ENCODE data around the gene HBE1.
"Not testable (repeated sequence)": the region's sequence is repeated elsewhere in the genome, so short reads cannot be mapped to it uniquely, and the experiment has no call there.

HBE1 gene

DNA sequence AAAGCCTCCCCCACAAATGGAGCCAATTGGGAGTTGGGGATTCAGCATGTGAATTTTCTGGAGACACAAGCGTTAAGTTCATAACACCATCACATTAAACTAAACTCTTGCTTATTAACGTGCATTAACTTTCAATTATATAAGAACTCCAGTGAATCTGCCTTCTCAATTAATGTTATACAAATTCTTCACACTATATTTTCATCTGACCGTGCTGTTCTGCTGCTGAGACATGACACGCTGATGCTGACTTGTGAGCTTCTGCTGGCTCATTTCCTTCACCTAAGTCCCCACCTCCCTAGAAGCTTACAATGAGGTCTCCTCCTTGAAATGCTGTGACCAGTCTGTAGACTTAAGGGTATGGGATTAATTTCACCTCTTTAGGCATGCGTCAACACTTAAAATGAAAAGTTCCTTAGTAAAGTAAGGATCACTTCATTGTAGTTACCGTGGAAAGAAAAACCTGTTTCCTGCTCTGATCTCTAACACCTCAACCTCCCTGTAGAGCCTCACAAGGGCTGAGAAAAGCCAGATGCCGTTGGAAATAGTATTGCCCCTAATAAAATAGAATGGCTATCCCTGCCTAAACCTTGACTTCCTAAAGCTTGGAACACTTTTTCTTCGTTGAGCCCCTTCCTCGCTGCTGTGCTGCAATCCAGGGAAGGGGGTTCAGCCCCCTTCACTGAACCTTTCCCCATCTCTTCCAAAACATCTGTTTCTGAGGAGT lies 17.4 kb downstream of the HBE1 start:
- DNase-seq, result no peak

DNA sequence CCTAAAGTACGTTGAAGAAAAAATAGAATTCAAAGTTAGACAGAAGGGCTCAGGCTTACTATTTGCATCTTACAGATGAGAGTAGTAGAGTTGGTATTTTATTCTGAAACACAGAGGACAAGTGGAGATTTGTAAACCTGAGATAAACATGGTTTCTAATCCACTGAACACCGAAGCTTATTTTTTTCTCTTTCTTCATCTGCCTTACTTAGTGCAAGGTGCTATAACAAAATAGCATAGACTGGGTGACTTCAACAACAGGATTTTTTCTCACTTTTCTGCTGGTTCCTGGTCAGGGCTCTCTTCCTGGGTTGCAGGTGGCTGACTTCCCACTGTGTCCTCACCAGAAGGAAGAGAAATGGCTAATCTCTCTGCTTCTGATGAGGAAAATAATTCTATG lies 18.0 kb downstream of the HBE1 start:
- no peak for DNase-seq

DNA sequence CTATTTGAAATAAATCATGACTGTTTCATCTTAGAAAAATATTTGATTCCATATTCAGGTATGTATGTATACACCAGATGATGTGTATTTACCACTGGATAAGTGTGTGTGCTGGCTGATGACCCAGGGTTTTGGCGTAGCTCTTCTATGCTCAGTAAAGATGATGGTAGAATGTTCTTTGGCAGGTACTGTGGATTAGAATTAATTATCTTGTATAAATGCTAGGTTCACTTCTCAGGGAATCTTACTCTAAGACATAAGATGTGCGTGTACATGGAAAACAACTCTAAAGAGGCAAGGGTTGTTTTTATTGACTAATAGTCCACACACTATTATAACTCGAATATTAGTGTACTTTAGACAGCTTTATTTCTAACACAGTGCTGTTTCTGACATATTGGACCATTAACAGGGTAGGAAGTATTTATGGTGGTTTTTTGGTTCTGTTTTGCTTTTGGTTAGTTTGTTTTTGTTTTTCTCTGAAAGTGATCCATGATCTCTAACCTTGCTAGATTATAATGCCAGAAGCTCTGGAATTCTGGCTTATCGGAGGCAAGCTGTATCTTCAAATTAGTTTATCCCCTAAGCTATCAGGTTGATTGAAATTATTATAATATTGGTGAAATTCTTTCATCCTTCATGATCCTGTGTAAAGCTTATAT lies 19.1 kb downstream of the HBE1 start:
- no peak for DNase-seq

DNA sequence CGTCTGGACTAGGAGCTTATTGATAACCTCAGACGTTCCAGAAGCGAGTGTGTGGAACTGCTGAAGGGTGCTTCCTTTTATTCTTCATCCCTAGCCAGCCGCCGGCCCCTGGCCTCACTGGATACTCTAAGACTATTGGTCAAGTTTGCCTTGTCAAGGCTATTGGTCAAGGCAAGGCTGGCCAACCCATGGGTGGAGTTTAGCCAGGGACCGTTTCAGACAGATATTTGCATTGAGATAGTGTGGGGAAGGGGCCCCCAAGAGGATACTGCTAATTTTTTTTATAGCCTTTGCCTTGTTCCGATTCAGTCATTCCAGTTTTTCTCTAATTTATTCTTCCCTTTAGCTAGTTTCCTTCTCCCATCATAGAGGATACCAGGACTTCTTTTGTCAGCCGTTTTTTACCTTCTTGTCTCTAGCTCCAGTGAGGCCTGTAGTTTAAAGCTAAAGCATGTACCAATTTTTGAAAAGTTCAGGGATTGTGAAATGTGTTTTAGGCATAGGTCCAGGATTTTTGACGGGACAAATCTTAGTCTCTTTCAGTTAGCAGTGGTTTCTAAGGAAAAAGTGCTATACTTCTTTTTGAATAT lies 19.8 kb downstream of the HBE1 start, which contains the start of gene HBG1:
TSS of gene HBG1 (minus strand) at position 51 of the 590 bp plus-strand sequence. CDS start 53 bp downstream, outside the sequence.
- DNase-seq, result not testable (repeated sequence)

DNA sequence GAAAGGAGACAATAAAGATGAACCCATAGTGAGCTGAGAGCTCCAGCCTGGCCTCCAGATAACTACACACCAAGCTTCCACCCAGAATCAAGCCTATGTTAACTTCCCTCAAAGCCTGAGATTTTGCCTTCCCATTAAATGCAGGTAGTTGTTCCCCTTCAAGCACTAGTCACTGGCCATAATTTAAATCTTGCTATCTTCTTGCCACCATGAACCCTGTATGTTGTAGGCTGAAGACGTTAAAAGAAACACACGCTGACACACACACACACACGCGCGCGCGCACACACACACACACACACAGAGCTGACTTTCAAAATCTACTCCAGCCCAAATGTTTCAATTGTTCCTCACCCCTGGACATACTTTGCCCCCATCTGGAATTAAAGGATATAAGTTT lies 21.2 kb downstream of the HBE1 start:
- DNase-seq, result not testable (repeated sequence)

DNA sequence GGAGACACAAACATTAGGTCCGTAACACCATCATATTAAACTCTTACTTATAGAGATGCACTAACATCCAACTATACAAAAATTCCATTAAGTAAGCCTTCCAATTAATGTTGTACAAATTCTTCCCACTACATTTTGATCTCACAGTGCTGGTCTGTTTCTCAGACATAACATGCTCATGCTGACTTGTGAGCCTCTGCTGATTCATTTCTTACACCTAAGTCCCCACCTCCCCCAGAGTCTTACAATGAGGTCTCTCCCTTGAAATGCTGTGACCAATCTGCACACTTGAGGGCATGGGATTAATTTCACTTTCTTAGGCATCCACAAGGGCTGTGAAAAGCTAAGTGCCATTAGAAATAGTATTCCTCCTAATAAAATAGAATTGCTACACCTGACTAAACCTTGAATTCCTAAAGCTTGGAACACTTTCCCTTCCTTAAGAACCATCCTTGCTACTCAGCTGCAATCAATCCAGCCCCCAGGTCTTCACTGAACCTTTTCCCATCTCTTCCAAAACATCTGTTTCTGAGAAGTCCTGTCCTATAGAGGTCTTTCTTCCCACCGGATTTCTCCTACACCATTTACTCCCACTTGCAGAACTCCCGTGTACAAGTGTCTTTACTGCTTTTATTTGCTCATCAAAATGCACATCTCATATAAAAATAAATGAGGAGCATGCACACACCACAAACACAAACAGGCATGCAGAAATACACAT lies 22.1 kb downstream of the HBE1 start:
- no peak for DNase-seq

DNA sequence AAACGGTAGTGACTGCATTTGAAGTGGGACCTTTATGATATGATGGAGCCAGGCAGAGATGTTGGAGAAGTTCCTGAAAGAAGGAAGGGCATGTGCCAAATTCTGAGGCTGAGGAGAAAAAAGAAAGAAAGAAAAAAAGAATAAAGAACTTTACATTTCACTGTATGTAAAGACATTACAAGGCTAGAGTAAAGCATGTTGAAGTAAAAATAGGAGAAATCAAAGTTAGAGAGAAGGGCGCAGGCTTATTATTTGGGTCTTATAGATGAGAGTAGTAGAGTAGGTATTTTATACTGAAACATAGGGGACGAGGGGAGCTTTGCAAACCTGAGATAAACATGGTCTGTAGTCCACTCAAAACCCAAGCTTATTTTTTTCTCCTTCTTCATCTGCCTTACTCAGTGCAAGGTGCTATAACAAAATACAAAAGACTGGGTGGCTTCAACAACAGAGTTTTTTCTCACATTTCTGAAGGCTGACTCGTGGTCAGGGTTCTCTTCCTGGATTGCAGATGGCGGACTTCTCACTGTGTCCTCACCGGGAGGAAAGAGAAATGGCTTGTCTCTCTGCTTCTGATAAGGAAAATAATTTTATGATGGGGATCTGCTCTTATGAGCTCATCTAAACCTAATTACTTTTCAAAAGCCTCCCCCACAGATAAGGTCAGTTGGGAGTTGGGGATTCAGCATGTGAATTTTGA lies 22.8 kb downstream of the HBE1 start:
- DNase-seq, result no peak

DNA sequence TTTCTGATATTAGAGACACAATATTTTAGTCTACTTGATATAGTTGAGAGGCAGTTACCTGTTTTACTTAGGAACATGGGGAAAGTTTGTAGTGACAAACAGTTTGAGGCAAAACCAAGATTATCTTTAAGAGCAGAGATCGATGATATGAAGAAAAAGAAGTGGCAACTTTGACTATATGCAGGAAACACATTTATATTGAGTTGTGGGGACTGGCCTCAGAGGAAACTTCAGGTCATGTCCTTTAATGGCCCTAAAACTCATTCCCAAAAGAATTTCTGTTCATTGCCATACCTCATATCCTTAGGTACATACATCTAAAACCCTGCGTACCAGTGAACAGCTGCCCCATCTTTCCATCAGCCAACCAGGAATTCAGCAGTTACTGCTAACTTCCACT lies 24.6 kb downstream of the HBE1 start:
- DNase-seq, result no peak

DNA sequence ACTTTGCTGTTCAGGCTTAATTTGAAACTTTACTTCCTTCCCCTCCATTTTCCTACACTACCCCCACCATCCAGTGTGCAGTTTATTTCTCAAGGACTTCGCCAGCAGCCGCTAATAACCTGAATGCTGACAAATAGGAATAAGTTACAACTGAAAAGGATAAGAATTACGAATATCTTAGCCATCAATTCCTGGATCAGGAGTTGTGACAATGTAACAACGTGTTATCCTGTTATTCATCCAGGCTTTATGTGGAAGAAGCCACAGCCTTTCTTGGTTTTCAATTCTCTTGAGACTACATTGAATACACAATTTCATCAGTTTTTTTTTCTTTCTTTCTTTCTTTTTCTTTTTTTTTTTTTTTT lies 25.9 kb downstream of the HBE1 start:
- no peak for DNase-seq

DNA sequence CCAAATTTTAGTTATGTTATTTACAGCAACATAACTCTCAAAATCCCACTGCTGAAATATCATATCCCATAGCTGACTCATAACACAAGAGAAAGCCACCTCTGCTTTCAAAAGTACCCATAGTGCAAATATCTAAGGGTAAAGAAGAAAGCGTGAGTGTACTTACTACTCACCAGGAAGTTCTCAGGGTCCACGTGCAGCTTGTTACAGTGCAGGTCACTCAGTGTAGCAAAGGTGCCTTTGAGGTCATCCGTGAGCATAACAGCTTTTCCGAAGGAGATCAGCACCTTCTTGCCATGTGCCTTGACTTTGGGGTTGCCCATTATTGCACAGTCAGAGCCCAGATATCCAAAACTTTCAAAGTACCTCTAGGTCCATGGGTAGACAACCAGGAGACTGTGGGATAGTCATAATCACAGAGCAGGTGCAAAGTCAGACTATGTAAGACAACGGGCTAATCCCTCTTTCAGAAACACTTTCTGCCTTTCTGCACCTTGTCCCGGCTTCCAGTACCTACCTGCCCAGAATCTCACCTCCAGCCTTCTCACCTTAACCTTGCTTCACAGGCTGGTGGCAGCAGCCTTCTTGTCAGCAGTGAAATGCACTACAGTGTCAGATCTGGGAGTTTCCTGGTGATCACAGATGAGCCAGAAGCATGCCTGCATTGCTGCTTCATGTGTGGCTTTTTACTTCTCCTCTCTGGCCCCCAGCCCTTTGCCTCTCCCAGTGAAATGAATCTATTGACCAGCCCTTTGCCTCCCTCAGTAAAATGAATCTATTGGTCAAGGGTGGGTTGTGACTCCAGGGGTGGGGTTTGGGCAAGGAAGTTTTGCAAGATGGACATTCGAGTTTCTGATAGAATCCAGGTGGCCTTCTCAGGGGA lies 26.6 kb downstream of the HBE1 start:
- no peak for DNase-seq

DNA sequence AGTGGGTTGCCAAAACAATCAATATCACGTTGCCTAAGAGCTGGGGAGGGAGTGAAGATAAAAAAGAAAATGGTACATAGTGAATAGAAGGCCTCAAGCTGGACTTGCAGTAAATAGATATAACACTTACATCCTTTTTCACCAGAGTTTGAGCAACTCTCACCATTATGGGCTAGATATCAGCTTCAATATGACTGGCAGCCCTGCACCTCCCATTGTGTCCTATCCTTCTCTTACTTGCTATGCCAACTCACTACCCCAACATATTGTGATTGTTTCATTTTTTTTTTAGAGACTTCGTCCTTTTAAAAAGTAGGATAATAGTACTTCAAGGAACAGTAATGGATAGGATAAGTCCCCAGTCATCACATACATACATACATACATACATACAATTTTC lies 27.5 kb downstream of the HBE1 start:
- no peak for DNase-seq

DNA sequence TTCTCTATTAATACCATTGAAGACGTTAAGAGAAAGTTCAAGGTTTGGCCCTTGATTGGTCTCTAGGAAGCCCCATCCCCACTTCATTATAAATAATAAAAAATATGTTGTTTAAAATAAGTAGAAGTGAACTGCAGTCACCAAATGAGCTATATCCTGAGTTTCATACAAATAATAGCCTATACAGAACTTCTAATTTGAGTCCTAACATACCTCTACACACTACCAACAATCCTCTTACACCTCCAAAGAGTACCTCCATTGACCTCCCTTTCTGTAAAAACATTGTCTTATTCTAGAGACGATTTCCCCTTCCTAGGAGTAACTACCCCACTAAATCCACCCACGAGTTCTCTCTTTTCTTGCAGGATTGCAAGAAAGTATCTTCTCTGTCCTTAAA lies 28.3 kb downstream of the HBE1 start:
- no peak for DNase-seq

DNA sequence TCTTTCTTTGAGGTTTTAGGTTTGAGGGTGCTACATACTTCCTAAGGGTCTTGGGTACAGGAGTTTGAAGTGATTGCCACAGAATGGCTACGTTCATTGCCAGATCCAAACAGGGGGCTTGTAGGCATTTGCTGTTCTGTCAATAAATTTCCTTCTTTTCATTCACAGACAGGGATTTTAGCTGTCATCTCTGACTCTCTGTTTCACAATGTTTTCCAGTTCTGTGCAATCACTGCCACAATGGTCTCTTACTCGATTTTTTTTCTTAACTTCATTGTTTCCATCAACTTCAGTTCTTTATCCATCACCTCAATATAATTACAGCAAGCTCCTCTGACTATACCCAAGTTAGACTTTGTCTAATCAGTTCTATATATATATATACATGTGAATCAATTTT lies 29.3 kb downstream of the HBE1 start:
- no peak for DNase-seq

DNA sequence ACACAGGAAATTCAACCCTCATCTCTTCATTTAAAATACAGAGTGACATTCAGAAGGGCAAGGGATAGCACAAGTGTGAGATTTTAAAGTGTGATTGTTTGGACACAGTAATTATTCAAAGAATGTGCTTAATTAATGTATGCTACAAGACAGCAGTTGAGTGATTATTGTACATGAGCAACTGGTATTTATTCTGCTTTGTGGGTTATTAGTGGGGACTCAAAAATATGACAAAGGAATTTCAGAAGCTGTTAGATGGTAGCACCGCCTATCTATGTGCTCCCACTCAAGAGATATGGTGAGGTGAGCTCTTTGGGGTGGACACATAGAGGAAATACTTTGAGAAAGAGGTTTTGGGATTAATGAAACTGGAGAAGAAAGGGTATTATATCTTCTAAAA lies 29.7 kb downstream of the HBE1 start:
- DNase-seq, result no peak

DNA sequence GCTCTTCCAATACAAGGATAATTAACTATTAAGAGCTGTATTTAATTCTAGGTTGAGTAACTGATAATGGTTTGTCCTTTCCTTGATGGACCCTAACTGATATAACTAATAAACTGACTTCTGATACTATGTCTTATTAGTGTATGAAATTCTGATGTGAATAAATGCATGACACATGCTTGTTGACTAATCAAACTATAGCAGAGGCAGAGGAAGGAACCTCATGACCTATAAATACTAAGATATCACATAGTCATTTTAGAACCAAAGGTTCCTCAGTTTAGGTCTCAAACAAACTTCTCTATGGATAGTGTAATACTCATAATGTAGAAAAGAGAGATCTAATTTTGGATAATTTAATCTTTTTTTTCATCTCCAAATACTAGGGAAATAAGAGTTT lies 30.7 kb downstream of the HBE1 start:
- no peak for DNase-seq

DNA sequence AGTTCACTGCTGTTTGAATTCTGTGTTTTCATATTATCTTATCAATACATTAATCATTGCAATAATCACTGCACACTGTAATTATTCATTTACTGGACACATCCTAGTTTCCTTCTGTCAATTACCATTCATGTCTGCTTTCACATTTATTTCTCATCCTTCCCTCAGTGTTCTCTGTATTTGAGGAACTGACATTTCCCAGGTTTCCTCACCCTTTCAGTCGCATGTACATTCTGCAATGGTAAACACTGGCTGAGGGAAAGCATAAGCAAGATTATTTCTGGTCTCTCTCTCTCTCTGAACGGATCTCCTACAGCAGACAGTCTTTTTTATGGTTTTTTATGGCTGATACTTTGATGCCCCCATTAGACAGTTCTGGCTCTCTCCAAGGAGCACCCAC lies 31.3 kb downstream of the HBE1 start:
- no peak for DNase-seq

DNA sequence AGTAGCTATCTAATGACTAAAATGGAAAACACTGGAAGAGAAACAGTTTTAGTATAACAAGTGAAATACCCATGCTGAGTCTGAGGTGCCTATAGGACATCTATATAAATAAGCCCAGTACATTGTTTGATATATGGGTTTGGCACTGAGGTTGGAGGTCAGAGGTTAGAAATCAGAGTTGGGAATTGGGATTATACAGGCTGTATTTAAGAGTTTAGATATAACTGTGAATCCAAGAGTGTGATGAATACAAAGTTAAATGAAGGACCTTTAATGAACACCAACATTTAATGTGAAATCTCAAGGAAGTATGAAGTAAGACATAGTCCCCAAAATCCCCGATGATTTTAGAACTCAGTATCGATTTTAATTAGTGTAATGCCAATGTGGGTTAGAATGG lies 32.3 kb downstream of the HBE1 start:
- no peak for DNase-seq

DNA sequence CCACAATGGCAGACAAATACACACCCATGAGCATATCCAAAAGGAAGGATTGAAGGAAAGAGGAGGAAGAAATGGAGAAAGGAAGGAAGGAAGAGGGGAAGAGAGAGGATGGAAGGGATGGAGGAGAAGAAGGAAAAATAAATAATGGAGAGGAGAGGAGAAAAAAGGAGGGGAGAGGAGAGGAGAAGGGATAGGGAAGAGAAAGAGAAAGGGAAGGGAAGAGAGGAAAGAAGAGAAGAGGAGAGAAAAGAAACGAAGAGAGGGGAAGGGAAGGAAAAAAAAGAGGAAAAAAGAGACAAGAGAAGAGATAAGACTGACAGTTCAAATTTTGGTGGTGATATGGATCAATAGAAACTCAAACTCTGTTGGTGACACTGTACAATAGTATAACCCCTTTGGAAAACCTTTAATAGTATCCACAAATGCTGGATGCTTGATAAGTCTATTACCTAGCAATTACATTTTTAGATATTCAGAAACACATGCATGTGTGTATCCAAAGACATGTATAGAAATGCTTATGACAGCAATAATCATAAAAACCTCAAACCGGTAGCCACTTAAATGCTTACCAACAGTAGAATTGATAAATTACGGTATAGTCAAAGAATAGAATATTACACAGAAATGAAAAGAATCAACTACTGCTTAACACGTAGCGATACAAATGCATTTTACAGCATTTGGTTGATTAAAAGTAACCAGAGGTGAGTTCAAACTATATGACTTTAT lies 34.2 kb downstream of the HBE1 start:
- no peak for DNase-seq

DNA sequence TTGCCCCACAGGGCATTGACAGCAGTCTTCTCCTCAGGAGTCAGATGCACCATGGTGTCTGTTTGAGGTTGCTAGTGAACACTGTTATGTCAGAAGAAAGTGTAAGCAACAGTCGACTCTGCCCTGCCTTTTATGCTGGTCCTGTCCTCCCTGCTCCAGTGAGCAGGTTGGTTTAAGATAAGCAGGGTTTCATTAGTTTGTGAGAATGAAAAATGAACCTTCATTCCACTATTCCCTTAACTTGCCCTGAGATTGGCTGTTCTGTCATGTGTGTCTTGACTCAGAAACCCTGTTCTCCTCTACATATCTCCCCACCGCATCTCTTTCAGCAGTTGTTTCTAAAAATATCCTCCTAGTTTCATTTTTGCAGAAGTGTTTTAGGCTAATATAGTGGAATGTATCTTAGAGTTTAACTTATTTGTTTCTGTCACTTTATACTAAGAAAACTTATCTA lies 35.3 kb downstream of the HBE1 start, which contains the start of gene HBD:
TSS of gene HBD (minus strand) at position 103 of the 454 bp plus-strand sequence. CDS start at position 53, 50 bp downstream.
- no peak for DNase-seq

DNA sequence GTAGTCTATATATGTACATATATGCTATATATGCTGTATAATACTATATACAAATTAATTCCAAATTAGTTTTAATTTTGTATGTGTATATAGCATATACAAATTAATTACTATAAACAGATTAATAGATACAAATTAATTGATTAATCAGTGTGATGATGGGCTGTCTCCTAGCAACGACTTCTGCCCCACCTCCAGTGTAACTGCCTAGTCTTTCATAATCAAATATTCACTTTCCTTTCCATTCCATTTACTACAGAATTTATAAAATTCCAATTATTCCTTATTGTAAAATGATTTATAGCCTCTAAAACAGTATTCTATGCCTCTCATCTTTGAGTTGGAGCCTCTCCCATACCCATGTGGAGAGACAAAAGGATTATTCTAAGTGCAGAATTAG lies 36.4 kb downstream of the HBE1 start:
- no peak for DNase-seq

DNA sequence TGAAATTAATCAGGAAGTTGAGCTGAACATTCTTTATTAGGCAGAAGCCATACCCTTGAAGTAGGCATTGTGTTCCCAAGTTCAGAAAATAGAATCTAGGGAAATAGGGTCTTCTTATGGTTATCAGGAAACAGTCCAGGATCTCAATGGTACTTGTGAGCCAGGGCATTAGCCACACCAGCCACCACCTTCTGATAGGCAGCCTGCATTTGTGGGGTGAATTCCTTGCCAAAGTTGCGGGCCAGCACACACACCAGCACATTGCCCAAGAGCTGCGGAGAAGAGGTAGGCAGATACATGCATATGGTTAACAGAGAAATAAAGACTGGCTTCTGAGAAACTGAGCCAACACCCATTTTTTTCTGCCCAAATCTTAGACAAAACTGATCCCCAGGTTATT lies 36.9 kb downstream of the HBE1 start:
- DNase-seq, result no peak
